ENCODE measurements around the gene ARFGEF3.
A peak's percentile ranks its signal among the peaks of the same experiment; 100 is the strongest.
"Not testable (repeated sequence)": the region's sequence is repeated elsewhere in the genome, so short reads cannot be mapped to it uniquely, and the experiment has no call there.

Gene ARFGEF3

GRCh38 chr6:138272533-138273315 is 111.0 kb downstream of the ARFGEF3 start:
- DNase-seq (ENCODE audit: low read depth) = no peak

GRCh38 chr6:138275976-138276375 is 114.2 kb downstream of the ARFGEF3 start:
- DNase-seq (ENCODE audit: low read depth) = no peak

- DNase-seq (ENCODE audit: low read depth) = no peak
Measured at GRCh38 chr6:138277835-138278234, 116.1 kb downstream of the ARFGEF3 start.

GRCh38 chr6:138278326-138278725 is 116.6 kb downstream of the ARFGEF3 start:
- no peak for DNase-seq (ENCODE audit: low read depth)

GRCh38 chr6:138285800-138286199 is 124.1 kb downstream of the ARFGEF3 start:
- no peak for DNase-seq (ENCODE audit: low read depth)

- DNase-seq (ENCODE audit: low read depth) = no peak
Measured at GRCh38 chr6:138286698-138287097, 125.0 kb downstream of the ARFGEF3 start.

GRCh38 chr6:138287144-138287955 is 125.6 kb downstream of the ARFGEF3 start:
- peak; percentile 8 for DNase-seq (ENCODE audit: low read depth)

GRCh38 chr6:138288428-138289085 is 126.8 kb downstream of the ARFGEF3 start:
- DNase-seq (ENCODE audit: low read depth) = not testable (repeated sequence)

GRCh38 chr6:138289739-138290138 is 128.0 kb downstream of the ARFGEF3 start:
- DNase-seq (ENCODE audit: low read depth) = no peak

GRCh38 chr6:138290423-138290962 is 128.8 kb downstream of the ARFGEF3 start:
- no peak for DNase-seq (ENCODE audit: low read depth)

GRCh38 chr6:138291036-138291848 is 129.5 kb downstream of the ARFGEF3 start:
- no peak for DNase-seq (ENCODE audit: low read depth)

- no peak for DNase-seq (ENCODE audit: low read depth)
Measured at GRCh38 chr6:138291849-138292181, 130.1 kb downstream of the ARFGEF3 start.

GRCh38 chr6:138292482-138292881 is 130.7 kb downstream of the ARFGEF3 start:
- DNase-seq (ENCODE audit: low read depth) = no peak

GRCh38 chr6:138293428-138294395 is 132.0 kb downstream of the ARFGEF3 start:
- DNase-seq (ENCODE audit: low read depth) = no peak

GRCh38 chr6:138296381-138296780 is 134.6 kb downstream of the ARFGEF3 start:
- no peak for DNase-seq (ENCODE audit: low read depth)

- DNase-seq (ENCODE audit: low read depth) = no peak
Measured at GRCh38 chr6:138296786-138297185, 135.0 kb downstream of the ARFGEF3 start.

GRCh38 chr6:138297761-138298298 is 136.1 kb downstream of the ARFGEF3 start:
- no peak for DNase-seq (ENCODE audit: low read depth)

GRCh38 chr6:138300469-138300868 is 138.7 kb downstream of the ARFGEF3 start:
- no peak for DNase-seq (ENCODE audit: low read depth)

GRCh38 chr6:138302554-138302953 is 140.8 kb downstream of the ARFGEF3 start:
- DNase-seq (ENCODE audit: low read depth) = no peak

GRCh38 chr6:138307352-138307751 is 145.6 kb downstream of the ARFGEF3 start:
- DNase-seq (ENCODE audit: low read depth) = no peak
